Astrocyte (in vitro differentiated cells and primary cell): ENCODE results near the gene NEIL1. TPM values are rescaled to one million over a fixed set of nuclear protein-coding genes. Genes with fewer than 3 reads are reported as not detected.

Source experiments
- DNase-seq: peaks from one replicate; pipeline ENCODE4 v3.0.0-alpha.2; 2010; ENCODE audit warnings: low read depth
- FAIRE-seq: peaks from 2 replicates; lab custom pipeline; 2011; peaks lifted over from hg19 to GRCh38; lab: Jason Lieb, UNC
- H2AFZ ChIP-seq: 2 replicates; pipeline ENCODE4 v1.6.0; 2012; ENCODE audit warnings: low read depth, low read length, inconsistent platforms
- H3K27ac ChIP-seq: 2 replicates; pipeline ENCODE4 v1.5.1; 2011; ENCODE audit warnings: low read depth, low read length, inconsistent platforms
- H3K27me3 ChIP-seq: 2 replicates; pipeline ENCODE4 v1.6.0; 2011; ENCODE audit warnings: low read length, inconsistent platforms; ENCODE audit not compliant: insufficient read depth
- H3K36me3 ChIP-seq: 2 replicates; pipeline ENCODE4 v1.5.1; 2011; ENCODE audit warnings: low read length, inconsistent platforms; ENCODE audit not compliant: insufficient read depth
- H3K4me1 ChIP-seq: 2 replicates; pipeline ENCODE4 v1.5.1; 2011; ENCODE audit warnings: low read length, inconsistent platforms; ENCODE audit not compliant: insufficient read depth
- H3K4me2 ChIP-seq: 2 replicates; pipeline ENCODE4 v1.6.0; 2012; ENCODE audit warnings: low read length, inconsistent platforms
- H3K4me3 ChIP-seq: 2 replicates; pipeline ENCODE4 v1.5.1; 2011; ENCODE audit warnings: low read depth, mild to moderate bottlenecking, low read length, inconsistent platforms; ENCODE audit not compliant: insufficient read depth
- H3K79me2 ChIP-seq: 2 replicates; pipeline ENCODE4 v1.6.0; 2012; ENCODE audit warnings: mild to moderate bottlenecking, low read length, inconsistent platforms; ENCODE audit not compliant: insufficient read depth
- H3K9ac ChIP-seq: 2 replicates; pipeline ENCODE4 v1.6.0; 2012; ENCODE audit warnings: mild to moderate bottlenecking, low read length, inconsistent platforms
- H3K9me3 ChIP-seq: 2 replicates; pipeline ENCODE4 v1.5.1; 2012; ENCODE audit warnings: low read depth, mild to moderate bottlenecking, low read length, inconsistent platforms; ENCODE audit not compliant: insufficient read depth
- H4K20me1 ChIP-seq: 2 replicates; pipeline ENCODE4 v1.6.0; 2012; ENCODE audit warnings: low read length, inconsistent platforms; ENCODE audit not compliant: insufficient read depth
- H3K27ac Mint-ChIP-seq: one replicate; pipeline ENCODE4 v1.8.0; 2021; ENCODE audit warnings: mild to moderate bottlenecking, mixed read lengths; ENCODE audit not compliant: unreplicated experiment
- H3K27me3 Mint-ChIP-seq: one replicate; pipeline ENCODE4 v1.8.0; 2021; ENCODE audit warnings: low read depth, mixed read lengths; ENCODE audit not compliant: unreplicated experiment
- H3K36me3 Mint-ChIP-seq: one replicate; pipeline ENCODE4 v1.8.0; 2021; ENCODE audit warnings: low read depth, mixed read lengths; ENCODE audit not compliant: unreplicated experiment
- H3K4me1 Mint-ChIP-seq: one replicate; pipeline ENCODE4 v1.8.0; 2021; ENCODE audit warnings: low read depth, mixed read lengths; ENCODE audit not compliant: unreplicated experiment
- H3K4me3 Mint-ChIP-seq: one replicate; pipeline ENCODE4 v1.8.0; 2021; ENCODE audit warnings: mild to moderate bottlenecking, moderate library complexity, mixed read lengths; ENCODE audit not compliant: unreplicated experiment
- H3K9me3 Mint-ChIP-seq: one replicate; pipeline ENCODE4 v1.8.0; 2021; ENCODE audit warnings: mild to moderate bottlenecking, mixed read lengths; ENCODE audit not compliant: unreplicated experiment
- CTCF ChIP-seq: IDR thresholded peaks from 2 replicates; pipeline ENCODE4 v1.5.1; 2011; ENCODE audit warnings: low read depth, mild to moderate bottlenecking, inconsistent platforms, low read length, moderate library complexity; ENCODE audit not compliant: insufficient read depth
- EZH2 ChIP-seq: IDR thresholded peaks from 2 replicates; pipeline ENCODE4 v1.6.1; 2012; ENCODE audit warnings: mild to moderate bottlenecking, low read length, inconsistent platforms; ENCODE audit not compliant: insufficient read depth
- total RNA-seq: library from RNA; stranded (reverse); gene quantifications from 2 replicates; pipeline ENCODE4 v1.2.1, GENCODE V29; 2021

The NEIL1 gene
- total RNA-seq, 1 donor from 2014 or later, result 5.1 TPM

GRCh38 chr15:75353604-75354003 lies 6.8 kb downstream of the NEIL1 start:
- Histone ChIP-seq H3K4me3 (no peak overlapping the region), H3K9me3 (peaks cover 2% of the 10 kb centered on the region), H3K36me3 (peaks cover 5% of the 10 kb centered on the region), H3K4me2 (no peak overlapping the region), H4K20me1 (no peaks in the 10 kb centered on the region), H2AFZ (no peak overlapping the region), H3K79me2 (no peaks in the 10 kb centered on the region), H3K4me1 (peaks cover 5% of the 10 kb centered on the region), H3K27ac (no peak overlapping the region), H3K9ac (no peak overlapping the region), H3K27me3 (peaks cover 11% of the 10 kb centered on the region)
- DNase-seq (no peak), FAIRE-seq (no peak)
- H3K4me1 Mint-ChIP-seq, result no peaks in the 10 kb centered on the region
- H3K9me3 Mint-ChIP-seq, result no peaks in the 10 kb centered on the region
- H3K4me3 Mint-ChIP-seq, result no peak overlapping the region
- H3K27me3 Mint-ChIP-seq, result no peaks in the 10 kb centered on the region
- TF ChIP-seq EZH2 (no peak), CTCF (no peak)
- peaks cover 8% of the 10 kb centered on the region for H3K36me3 Mint-ChIP-seq
- no peak overlapping the region for H3K27ac Mint-ChIP-seq

DNA sequence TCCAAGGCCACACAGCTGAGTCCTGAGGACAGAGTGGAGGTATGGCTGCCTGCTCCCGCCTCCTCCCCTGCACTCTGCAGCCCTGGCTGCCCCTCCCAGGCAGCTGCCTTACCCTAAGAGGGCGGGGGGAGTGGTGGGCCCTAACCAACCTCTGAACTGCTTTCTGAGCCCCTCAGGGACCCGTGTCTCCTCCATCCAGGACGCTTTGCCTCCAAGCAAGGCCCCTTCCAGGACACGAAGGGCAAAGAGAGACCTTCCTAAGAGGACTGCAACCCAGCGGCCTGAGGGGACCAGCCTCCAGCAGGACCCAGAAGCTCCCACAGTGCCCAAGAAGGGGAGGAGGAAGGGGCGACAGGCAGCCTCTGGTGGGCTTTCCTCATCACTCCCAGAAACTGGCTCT lies 7.6 kb downstream of the NEIL1 start:
- H3K4me2 ChIP-seq, result no peak overlapping the region
- no peak overlapping the region for H3K27ac ChIP-seq
- DNase-seq, result no peak
- H3K9me3 Mint-ChIP-seq, result no peaks in the 10 kb centered on the region
- no peaks in the 10 kb centered on the region for H4K20me1 ChIP-seq
- no peak overlapping the region for H3K9ac ChIP-seq
- no peaks in the 10 kb centered on the region for H3K79me2 ChIP-seq
- H3K9me3 ChIP-seq, result peaks cover 2% of the 10 kb centered on the region
- peaks cover 8% of the 10 kb centered on the region for H3K36me3 Mint-ChIP-seq
- H3K27me3 ChIP-seq, result peaks cover 4% of the 10 kb centered on the region
- H3K4me1 Mint-ChIP-seq, result no peaks in the 10 kb centered on the region
- TF ChIP-seq CTCF (no peak), EZH2 (no peak)
- no peak overlapping the region for H2AFZ ChIP-seq
- no peak overlapping the region for H3K4me3 ChIP-seq
- FAIRE-seq, result no peak
- H3K27ac Mint-ChIP-seq, result no peak overlapping the region
- H3K4me3 Mint-ChIP-seq, result no peak overlapping the region
- no peaks in the 10 kb centered on the region for H3K27me3 Mint-ChIP-seq
- H3K4me1 ChIP-seq, result no peaks in the 10 kb centered on the region
- H3K36me3 ChIP-seq, result peaks cover 6% of the 10 kb centered on the region

DNA sequence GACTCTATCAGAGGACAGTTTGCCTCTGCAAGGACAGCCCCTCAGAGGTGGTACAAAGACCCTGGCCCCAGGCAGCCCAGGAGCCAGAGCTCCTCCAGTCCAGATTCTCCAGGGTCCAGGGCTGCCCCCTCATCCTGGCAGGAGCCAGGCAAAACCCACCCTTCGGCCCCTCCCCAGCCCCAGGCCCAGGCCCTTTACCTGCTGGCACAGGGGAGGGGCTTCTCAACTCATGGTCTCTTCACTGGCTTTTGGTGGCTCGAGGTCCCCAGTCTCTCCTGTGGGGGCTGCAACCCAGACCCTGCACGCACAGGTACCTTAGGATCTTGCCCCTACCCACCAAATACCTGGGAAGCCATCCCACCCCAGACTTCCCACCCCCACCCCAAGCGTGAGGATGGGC lies 8.5 kb downstream of the NEIL1 start:
- Histone ChIP-seq H3K79me2 (no peaks in the 10 kb centered on the region), H4K20me1 (peaks cover 2% of the 10 kb centered on the region), H3K27me3 (no peaks in the 10 kb centered on the region), H3K36me3 (peaks cover 6% of the 10 kb centered on the region), H2AFZ (no peak overlapping the region), H3K4me2 (no peak overlapping the region), H3K27ac (no peak overlapping the region), H3K9me3 (no peaks in the 10 kb centered on the region), H3K4me1 (no peaks in the 10 kb centered on the region), H3K4me3 (no peak overlapping the region), H3K9ac (no peak overlapping the region)
- Mint-ChIP-seq H3K27ac (no peak overlapping the region), H3K9me3 (no peaks in the 10 kb centered on the region), H3K36me3 (peaks cover 8% of the 10 kb centered on the region), H3K27me3 (no peaks in the 10 kb centered on the region), H3K4me3 (no peak overlapping the region), H3K4me1 (peaks cover 2% of the 10 kb centered on the region)
- DNase-seq (no peak), FAIRE-seq (no peak)
- TF ChIP-seq CTCF, result no peak
- TF ChIP-seq EZH2, result no peak
